Hepatocyte (in vitro differentiated cells): ENCODE results near the gene ZNF669. TPM values are rescaled to one million over a fixed set of nuclear protein-coding genes. Genes with fewer than 3 reads are reported as not detected.

ENCODE experiments used
- DNase-seq: peaks from one replicate; pipeline ENCODE4 v3.0.0-alpha.2; 2016; ENCODE audit warnings: low spot score
- H2AFZ ChIP-seq: fragments of 200-600 bp; sonication (generic); 2 replicates; pipeline ENCODE4 v1.6.0; 2016; ENCODE audit warnings: antibody characterized with exemption, mild to moderate bottlenecking
- H3K27ac ChIP-seq: fragments of 200-600 bp; sonication (generic); 2 replicates; pipeline ENCODE4 v1.5.1; 2016; ENCODE audit warnings: mild to moderate bottlenecking
- H3K27me3 ChIP-seq: fragments of 200-600 bp; sonication (generic); 2 replicates; pipeline ENCODE4 v1.6.1; 2016
- H3K36me3 ChIP-seq: fragments of 200-600 bp; sonication (generic); replicated peaks from 2 replicates; pipeline ENCODE4 v1.5.1; 2016; ENCODE audit warnings: low read depth; ENCODE audit not compliant: insufficient read depth
- H3K4me1 ChIP-seq: fragments of 200-600 bp; sonication (generic); 2 replicates; pipeline ENCODE4 v1.5.1; 2016; ENCODE audit warnings: mild to moderate bottlenecking, moderate library complexity; ENCODE audit not compliant: insufficient read depth
- H3K4me2 ChIP-seq: fragments of 200-600 bp; sonication (generic); 2 replicates; pipeline ENCODE4 v1.6.0; 2016
- H3K4me3 ChIP-seq: fragments of 200-600 bp; sonication (generic); 2 replicates; pipeline ENCODE4 v1.5.1; 2016; ENCODE audit warnings: mild to moderate bottlenecking
- H3K79me2 ChIP-seq: fragments of 200-600 bp; sonication (generic); 2 replicates; pipeline ENCODE4 v1.6.0; 2017; ENCODE audit warnings: mild to moderate bottlenecking
- H3K9me2 ChIP-seq: fragments of 200-600 bp; sonication (generic); replicated peaks from 2 replicates; pipeline ENCODE4 v1.6.0; 2017; ENCODE audit warnings: mild to moderate bottlenecking; ENCODE audit not compliant: insufficient read depth
- H3K9me3 ChIP-seq: fragments of 200-600 bp; sonication (generic); 2 replicates; pipeline ENCODE4 v1.5.1; 2016; ENCODE audit warnings: low read depth, mild to moderate bottlenecking
- H4K20me1 ChIP-seq: fragments of 200-600 bp; sonication (generic); 2 replicates; pipeline ENCODE4 v1.6.0; 2016; ENCODE audit warnings: mild to moderate bottlenecking; ENCODE audit not compliant: insufficient read depth, poor library complexity, severe bottlenecking
- EZH2 ChIP-seq: fragments of 200-600 bp; sonication (generic); IDR thresholded peaks from 2 replicates; pipeline ENCODE4 v1.6.1; 2016; ENCODE audit warnings: antibody characterized with exemption, mild to moderate bottlenecking, borderline replicate concordance
- EZH2phosphoT487 ChIP-seq: fragments of 200-600 bp; sonication (generic); IDR thresholded peaks from one replicate; pipeline ENCODE4 v1.6.1; 2018; ENCODE audit warnings: antibody characterized with exemption, mild to moderate bottlenecking, low read depth, moderate library complexity; ENCODE audit not compliant: unreplicated experiment, severe bottlenecking
- WGBS: methylation state at CpG from one replicate; pipeline ENCODE4 v1.1.6; 2016; ENCODE audit warnings: low lambda C conversion rate; ENCODE audit errors: missing lambda C conversion rate; 5-methylcytosine and 5-hydroxymethylcytosine counted together
- polyA plus RNA-seq: library from polyadenylated mRNA; unstranded; fragments of >200 nt; fragmentation: Nextera tagmentation; extraction: Ambion mirVana; gene quantifications from 2 replicates; pipeline ENCODE4 v1.2.1, GENCODE V29; 2016
- total RNA-seq: library from RNA; depleted of rRNA; stranded (reverse); fragments of >200 nt; gene quantifications from 2 replicates; pipeline ENCODE4 v1.2.3, GENCODE V29; 2014
- TF ChIP-seq, protein P1 (sequence below): fragments of 200-600 bp; sonication (generic); IDR thresholded peaks from 2 replicates; pipeline ENCODE4 v1.5.1; 2016; ENCODE audit warnings: antibody characterized with exemption, mild to moderate bottlenecking; ENCODE audit not compliant: poor library complexity

ZNF669 gene
- total and polyA plus RNA-seq, 2 experiments from 2014 or later, result 6.9 to 11.9 TPM

DNA sequence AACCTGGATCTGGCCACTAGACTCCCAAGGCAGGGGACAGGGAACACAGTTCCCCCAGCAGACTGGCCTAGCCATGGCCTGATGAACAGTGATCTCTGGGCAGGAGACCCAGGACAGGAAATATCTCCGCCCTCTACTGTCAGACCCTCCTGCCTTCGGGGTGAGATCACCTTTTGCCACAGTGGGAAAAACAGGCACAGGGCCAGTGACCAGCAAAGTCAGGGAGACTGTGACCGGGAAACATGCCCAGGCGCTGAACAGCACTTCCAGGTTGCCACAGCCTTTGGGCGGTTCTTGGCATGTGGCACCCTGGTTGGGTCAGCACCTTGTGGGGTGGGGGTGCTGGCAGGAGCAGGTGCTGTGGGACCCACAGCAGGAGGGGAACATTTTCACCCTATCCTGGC is 8.9 kb upstream of the ZNF669 start:
- Histone ChIP-seq H3K4me3 (no peak overlapping the region), H2AFZ (no peak overlapping the region), H3K4me1 (peaks cover 5% of the 10 kb centered on the region), H3K36me3 (no peaks in the 10 kb centered on the region), H3K4me2 (no peak overlapping the region), H3K27me3 (no peaks in the 10 kb centered on the region), H3K79me2 (peaks cover 6% of the 10 kb centered on the region), H3K27ac (no peak overlapping the region), H3K9me3 (no peaks in the 10 kb centered on the region), H4K20me1 (no peaks in the 10 kb centered on the region), H3K9me2 (no peaks in the 10 kb centered on the region)
- TF ChIP-seq EZH2phosphoT487, result no peak
- TF ChIP-seq, protein P1, sequence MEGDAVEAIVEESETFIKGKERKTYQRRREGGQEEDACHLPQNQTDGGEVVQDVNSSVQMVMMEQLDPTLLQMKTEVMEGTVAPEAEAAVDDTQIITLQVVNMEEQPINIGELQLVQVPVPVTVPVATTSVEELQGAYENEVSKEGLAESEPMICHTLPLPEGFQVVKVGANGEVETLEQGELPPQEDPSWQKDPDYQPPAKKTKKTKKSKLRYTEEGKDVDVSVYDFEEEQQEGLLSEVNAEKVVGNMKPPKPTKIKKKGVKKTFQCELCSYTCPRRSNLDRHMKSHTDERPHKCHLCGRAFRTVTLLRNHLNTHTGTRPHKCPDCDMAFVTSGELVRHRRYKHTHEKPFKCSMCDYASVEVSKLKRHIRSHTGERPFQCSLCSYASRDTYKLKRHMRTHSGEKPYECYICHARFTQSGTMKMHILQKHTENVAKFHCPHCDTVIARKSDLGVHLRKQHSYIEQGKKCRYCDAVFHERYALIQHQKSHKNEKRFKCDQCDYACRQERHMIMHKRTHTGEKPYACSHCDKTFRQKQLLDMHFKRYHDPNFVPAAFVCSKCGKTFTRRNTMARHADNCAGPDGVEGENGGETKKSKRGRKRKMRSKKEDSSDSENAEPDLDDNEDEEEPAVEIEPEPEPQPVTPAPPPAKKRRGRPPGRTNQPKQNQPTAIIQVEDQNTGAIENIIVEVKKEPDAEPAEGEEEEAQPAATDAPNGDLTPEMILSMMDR, result no peak
- TF ChIP-seq EZH2, result no peak
- WGBS, result 84% methylated on average over 5 of the region's 5 CpGs
- no peak for DNase-seq

- Histone ChIP-seq H3K79me2 (peaks cover 6% of the 10 kb centered on the region), H3K4me1 (peaks cover 5% of the 10 kb centered on the region), H3K9me2 (no peaks in the 10 kb centered on the region), H4K20me1 (no peaks in the 10 kb centered on the region), H3K36me3 (no peaks in the 10 kb centered on the region), H3K4me3 (peak overlapping the region; percentile 99), H3K27me3 (no peaks in the 10 kb centered on the region), H3K4me2 (peak overlapping the region; percentile 98), H3K9me3 (no peaks in the 10 kb centered on the region), H3K27ac (peak overlapping the region; percentile 86), H2AFZ (peak overlapping the region; percentile 99)
- TF ChIP-seq EZH2phosphoT487, result no peak
- TF ChIP-seq, protein P1, result no peak
- no peak for TF ChIP-seq EZH2
- peak; percentile 39 for DNase-seq
- 51% methylated on average over 9 of the region's 9 CpGs for WGBS
Measured at GRCh38 chr1:247112479-247112781, 8.3 kb upstream of the ZNF669 start.

GRCh38 chr1:247111700-247112478 is 7.7 kb upstream of the ZNF669 start:
- Histone ChIP-seq H3K27ac (peak overlapping the region; percentile 86), H3K4me2 (peak overlapping the region; percentile 98), H3K4me1 (peaks cover 5% of the 10 kb centered on the region), H3K79me2 (peaks cover 6% of the 10 kb centered on the region), H4K20me1 (no peaks in the 10 kb centered on the region), H3K4me3 (peak overlapping the region; percentile 99), H3K27me3 (no peaks in the 10 kb centered on the region), H3K9me3 (no peaks in the 10 kb centered on the region), H3K9me2 (no peaks in the 10 kb centered on the region), H3K36me3 (no peaks in the 10 kb centered on the region), H2AFZ (peak overlapping the region; percentile 99)
- peak; percentile 78 for DNase-seq
- WGBS, result 2% methylated on average over 55 of the region's 78 CpGs
- TF ChIP-seq, protein P1, result no peak
- TF ChIP-seq EZH2phosphoT487, result no peak
- TF ChIP-seq EZH2, result no peak
